HepG2 (cell line): ENCODE data around the gene JADE3. TPM values are rescaled to one million over a fixed set of nuclear protein-coding genes. Genes with fewer than 3 reads are reported as not detected.

Experiments
- AHDC1 ChIP-seq: sonication (generic); formaldehyde crosslinking; IDR thresholded peaks from 2 replicates; pipeline ENCODE4 v1.5.1; 2020; ENCODE audit warnings: mild to moderate bottlenecking, missing genetic modification reagents, borderline replicate concordance
- EEA1 ChIP-seq: sonication (generic); formaldehyde crosslinking; IDR thresholded peaks from 2 replicates; pipeline ENCODE4 v1.5.1; 2020; ENCODE audit warnings: mild to moderate bottlenecking, missing genetic modification reagents, borderline replicate concordance
- HDAC1 ChIP-seq: sonication (generic); formaldehyde crosslinking; IDR thresholded peaks from 2 replicates; pipeline ENCODE4 v1.5.1; 2020; ENCODE audit warnings: mild to moderate bottlenecking, missing genetic modification reagents
- MAFK ChIP-seq, 2 experiments: IDR thresholded peaks in 1 of 2; conservative IDR thresholded peaks in 1 of 2; 2 replicates each; pipeline ENCODE4 v1.6.1; 2011; ENCODE audit warnings: improper control_type of control experiment in 2 of 2, low read length in 2 of 2
- MED8 ChIP-seq: sonication (generic); formaldehyde crosslinking; IDR thresholded peaks from 2 replicates; pipeline ENCODE4 v1.8.1; 2023; ENCODE audit warnings: mild to moderate bottlenecking, missing genetic modification reagents; ENCODE audit not compliant: insufficient replicate concordance
- MLX ChIP-seq: IDR thresholded peaks from 2 replicates; pipeline ENCODE4 v1.6.1; 2016
- PAXIP1 ChIP-seq: sonication (generic); formaldehyde crosslinking; conservative IDR thresholded peaks from 2 replicates; pipeline ENCODE4 v1.4.0; 2020; ENCODE audit warnings: mild to moderate bottlenecking, missing genetic modification reagents, moderate library complexity
- REXO4 ChIP-seq: sonication (generic); formaldehyde crosslinking; IDR thresholded peaks from 2 replicates; pipeline ENCODE4 v1.8.0; 2022; ENCODE audit warnings: missing genetic modification reagents, mild to moderate bottlenecking, borderline replicate concordance
- RXRB ChIP-seq: IDR thresholded peaks from 2 replicates; pipeline ENCODE4 v1.6.1; 2016; ENCODE audit warnings: borderline replicate concordance, missing genetic modification reagents, missing compliant biosample characterization
- SAFB2 ChIP-seq: sonication (generic); formaldehyde crosslinking; IDR thresholded peaks from 2 replicates; pipeline ENCODE4 v1.5.1; 2020; ENCODE audit warnings: missing genetic modification reagents, low read depth, mild to moderate bottlenecking, borderline replicate concordance
- SOX6 ChIP-seq, 2 experiments: fragments of 450-650 bp in 1 of 2; sonication (generic) in 1 of 2; formaldehyde crosslinking in 1 of 2; IDR thresholded peaks; 2 replicates each; pipeline versions ENCODE4 v1.4.0 to v1.6.1; 2017 to 2020; ENCODE audit warnings: antibody characterized with exemption in 1 of 2, mild to moderate bottlenecking in 1 of 2, missing genetic modification reagents in 1 of 2
- U2AF1 ChIP-seq: fragments of 200-400 bp; formaldehyde crosslinking; optimal IDR thresholded peaks from 2 replicates; pipeline ENCODE3; 2017; ENCODE audit warnings: mild to moderate bottlenecking, low read depth, low read length
- XRCC5 ChIP-seq: fragments of 200-400 bp; formaldehyde crosslinking; optimal IDR thresholded peaks from 2 replicates; pipeline ENCODE3; 2017; ENCODE audit warnings: mild to moderate bottlenecking, low read length
- polyA plus RNA-seq, 8 experiments: library from polyadenylated mRNA; depleted of rRNA in 3 of 8; stranded (reverse) in 7 of 8; unstranded in 1 of 8; fragments of >200 nt; fragmentation: Illumina TruSeq in 4 of 8; extraction: Trizol in 4 of 8; gene quantifications; 2 replicates each; pipeline versions ENCODE4 v1.2.1 to v1.2.3, GENCODE V29; 2011 to 2016; ENCODE audit warnings: low read depth in 4 of 8, missing spikeins in 1 of 8, mixed read lengths in 1 of 8; ENCODE audit not compliant: insufficient read depth in 1 of 8
- total RNA-seq, 5 experiments: library from RNA; depleted of rRNA; stranded (reverse); fragments of >200 nt; fragmentation: Illumina TruSeq; extraction: Trizol; gene quantifications; 2 replicates each; pipeline ENCODE4 v1.2.3, GENCODE V29; 2016; ENCODE audit warnings: low read depth in 1 of 5
- TF ChIP-seq, protein P1 (sequence below): sonication (generic); formaldehyde crosslinking; IDR thresholded peaks from 2 replicates; pipeline ENCODE4 v1.4.0; 2020; ENCODE audit warnings: missing genetic modification reagents
- TF ChIP-seq, protein P2 (sequence below): sonication (generic); formaldehyde crosslinking; IDR thresholded peaks from 2 replicates; pipeline ENCODE4 v1.4.0; 2020; ENCODE audit warnings: mild to moderate bottlenecking, missing genetic modification reagents

JADE3 gene
- total and polyA plus RNA-seq, 2 of the 13 experiments (the other 11 are each of a cell fraction or from before 2014, with no cell fraction given) = 7.7 to 7.8 TPM

DNA sequence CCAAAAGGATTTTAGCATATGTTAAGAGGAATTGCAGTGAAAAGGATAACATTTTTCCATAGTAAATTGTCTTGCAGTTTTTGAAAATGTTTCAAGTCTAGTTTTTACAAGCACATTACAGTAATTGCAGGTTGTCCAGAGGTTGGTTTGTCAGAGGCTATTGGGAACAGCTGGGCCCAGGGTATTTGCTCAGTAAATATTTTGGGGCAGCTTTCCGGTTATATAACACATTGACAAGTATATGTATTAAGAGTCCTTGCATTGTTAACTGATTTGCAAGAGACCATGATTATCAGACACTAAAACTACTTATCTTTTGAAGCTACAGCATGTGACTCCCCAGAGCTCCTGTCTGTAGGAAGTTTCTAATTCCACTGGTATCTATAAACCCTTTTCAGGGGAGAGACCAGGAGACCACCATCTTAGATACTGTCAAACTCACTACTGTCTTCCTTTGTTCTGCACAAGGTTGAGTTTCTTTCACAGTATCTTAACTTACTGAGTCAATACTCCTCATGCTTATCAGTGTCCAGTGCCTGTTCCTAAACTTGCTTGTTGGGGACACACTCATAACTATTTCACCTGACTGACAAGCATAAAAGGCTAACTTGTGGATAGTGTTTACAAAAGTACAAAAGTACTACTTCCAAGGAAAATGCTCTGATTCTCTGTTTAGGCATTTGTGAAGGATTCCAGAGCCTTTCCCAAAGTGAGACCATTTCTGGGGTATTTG lies 147.1 kb downstream of the JADE3 start (continued):
- TF ChIP-seq PAXIP1 (CRISPR knock-in tag) (0 out of 2 replicates have a peak, but pooled peaks have one; percentile 37), EEA1 (CRISPR knock-in tag) (no peak), REXO4 (CRISPR knock-in tag) (no peak), SAFB2 (no peak), U2AF1 (no peak), SOX6 (IDR thresholded peaks at IDR 0.05) (no peak), SOX6 (CRISPR knock-in tag; IDR thresholded peaks at IDR 0.05) (peak; percentile 57), MED8 (no peak), HDAC1 (CRISPR knock-in tag) (0 out of 2 replicates have a peak, but pooled peaks have one; percentile 18), MLX (CRISPR knock-in tag) (no peak), AHDC1 (CRISPR knock-in tag) (peak; percentile 25; the same call in 1 of the 2 replicates), RXRB (CRISPR knock-in tag) (0 out of 2 replicates have a peak, but pooled peaks have one; percentile 8), XRCC5 (no peak), MAFK (conservative IDR thresholded peaks at IDR 0.05 in 1 of 2, IDR thresholded peaks at IDR 0.05 in 1 of 2; ENCODE audit: low read length in 2 of 2) (no peak)
- TF ChIP-seq, protein P1, sequence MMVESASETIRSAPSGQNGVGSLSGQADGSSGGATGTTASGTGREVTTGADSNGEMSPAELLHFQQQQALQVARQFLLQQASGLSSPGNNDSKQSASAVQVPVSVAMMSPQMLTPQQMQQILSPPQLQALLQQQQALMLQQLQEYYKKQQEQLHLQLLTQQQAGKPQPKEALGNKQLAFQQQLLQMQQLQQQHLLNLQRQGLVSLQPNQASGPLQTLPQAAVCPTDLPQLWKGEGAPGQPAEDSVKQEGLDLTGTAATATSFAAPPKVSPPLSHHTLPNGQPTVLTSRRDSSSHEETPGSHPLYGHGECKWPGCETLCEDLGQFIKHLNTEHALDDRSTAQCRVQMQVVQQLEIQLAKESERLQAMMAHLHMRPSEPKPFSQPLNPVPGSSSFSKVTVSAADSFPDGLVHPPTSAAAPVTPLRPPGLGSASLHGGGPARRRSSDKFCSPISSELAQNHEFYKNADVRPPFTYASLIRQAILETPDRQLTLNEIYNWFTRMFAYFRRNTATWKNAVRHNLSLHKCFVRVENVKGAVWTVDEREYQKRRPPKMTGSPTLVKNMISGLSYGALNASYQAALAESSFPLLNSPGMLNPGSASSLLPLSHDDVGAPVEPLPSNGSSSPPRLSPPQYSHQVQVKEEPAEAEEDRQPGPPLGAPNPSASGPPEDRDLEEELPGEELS = 0 out of 2 replicates have a peak, but pooled peaks have one; percentile 19
- TF ChIP-seq, protein P2, sequence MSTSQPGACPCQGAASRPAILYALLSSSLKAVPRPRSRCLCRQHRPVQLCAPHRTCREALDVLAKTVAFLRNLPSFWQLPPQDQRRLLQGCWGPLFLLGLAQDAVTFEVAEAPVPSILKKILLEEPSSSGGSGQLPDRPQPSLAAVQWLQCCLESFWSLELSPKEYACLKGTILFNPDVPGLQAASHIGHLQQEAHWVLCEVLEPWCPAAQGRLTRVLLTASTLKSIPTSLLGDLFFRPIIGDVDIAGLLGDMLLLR (CRISPR knock-in tag) = no peak
